SW480 (cell line): ENCODE results near the gene ATP5PO.
"Not testable (repeated sequence)": the region's sequence is repeated elsewhere in the genome, so short reads cannot be mapped to it uniquely, and the experiment has no call there.

Experiments
- DNase-seq: peaks from one replicate; pipeline ENCODE4 v3.0.0-alpha.2; 2016; ENCODE audit warnings: low spot score

Gene ATP5PO

GRCh38 chr21:33940164-33940880, 24.7 kb upstream of the ATP5PO start:
- no peak for DNase-seq

- no peak for DNase-seq
These were observed 23.6 kb upstream of the ATP5PO start for GRCh38 chr21:33939226-33939625.

GRCh38 chr21:33938381-33938780, 22.8 kb upstream of the ATP5PO start:
- no peak for DNase-seq

- DNase-seq, result no peak
These were observed 22.3 kb upstream of the ATP5PO start for GRCh38 chr21:33937931-33938339.

GRCh38 chr21:33937146-33937545, 21.5 kb upstream of the ATP5PO start:
- DNase-seq, result no peak

- no peak for DNase-seq
These were observed 20.9 kb upstream of the ATP5PO start for GRCh38 chr21:33936301-33937038.

- no peak for DNase-seq
These were observed 17.1 kb upstream of the ATP5PO start for GRCh38 chr21:33932731-33933130.

- peak; percentile 37 for DNase-seq
These were observed 16.3 kb upstream of the ATP5PO start for GRCh38 chr21:33931799-33932390.

- DNase-seq, result peak; percentile 65
These were observed 15.6 kb upstream of the ATP5PO start for GRCh38 chr21:33931052-33931798.

- DNase-seq, result not testable (repeated sequence)
These were observed 10.6 kb upstream of the ATP5PO start for GRCh38 chr21:33926248-33926647.

- DNase-seq, result peak; percentile 14
These were observed 9.1 kb upstream of the ATP5PO start for GRCh38 chr21:33924766-33925100.

- DNase-seq, result peak; percentile 85
These were observed 8.6 kb upstream of the ATP5PO start for GRCh38 chr21:33924079-33924765.

GRCh38 chr21:33917421-33917820, 1.8 kb upstream of the ATP5PO start:
- DNase-seq, result no peak

GRCh38 chr21:33916200-33916567, 580 bp upstream of the ATP5PO start:
- no peak for DNase-seq

- DNase-seq, result no peak
These were observed 1.4 kb downstream of the ATP5PO start for GRCh38 chr21:33914188-33914587.

GRCh38 chr21:33909756-33910155, 5.8 kb downstream of the ATP5PO start:
- DNase-seq, result no peak

- no peak for DNase-seq
These were observed 6.8 kb downstream of the ATP5PO start for GRCh38 chr21:33908760-33909159.

- no peak for DNase-seq
These were observed 11.6 kb downstream of the ATP5PO start for GRCh38 chr21:33904041-33904440.

GRCh38 chr21:33902349-33902748, 13.3 kb downstream of the ATP5PO start:
- DNase-seq, result no peak

- peak; percentile 33 for DNase-seq
These were observed 14.0 kb downstream of the ATP5PO start for GRCh38 chr21:33901412-33902288.

- no peak for DNase-seq
These were observed 16.4 kb downstream of the ATP5PO start for GRCh38 chr21:33899199-33899598.
